GM06990 (cell line): ENCODE measurements around the gene ZNF518A.
"Not testable (repeated sequence)": the region's sequence is repeated elsewhere in the genome, so short reads cannot be mapped to it uniquely, and the experiment has no call there.

Experiments used
- DNase-seq: peaks from one replicate; pipeline ENCODE4 v3.0.0-alpha.2; 2011; ENCODE audit not compliant: insufficient read length; ENCODE audit errors: extremely low read depth
- H3K27me3 ChIP-seq: replicated peaks from 2 replicates; pipeline ENCODE4 v1.6.0; 2011; ENCODE audit warnings: low read length; ENCODE audit not compliant: control insufficient read depth, insufficient read depth
- H3K36me3 ChIP-seq: 2 replicates; pipeline ENCODE4 v1.5.1; 2011; ENCODE audit warnings: low read length; ENCODE audit not compliant: control insufficient read depth, insufficient read depth
- H3K4me3 ChIP-seq: replicated peaks from 2 replicates; pipeline ENCODE4 v1.5.1; 2011; ENCODE audit warnings: low read depth, mild to moderate bottlenecking, control low read depth, low read length
- TF ChIP-seq, protein P1 (sequence below): IDR thresholded peaks from 2 replicates; pipeline ENCODE4 v1.5.1; 2011; ENCODE audit warnings: low read length, control low read depth, mild to moderate bottlenecking, inconsistent platforms; ENCODE audit not compliant: insufficient read depth, poor library complexity, severe bottlenecking

The ZNF518A gene

GRCh38 chr10:96172666-96173065, 42.6 kb downstream of the ZNF518A start:
- DNase-seq, result no peak
- H3K4me3 ChIP-seq, result no peak overlapping the region
- H3K36me3 ChIP-seq, result no peaks in the 10 kb centered on the region
- H3K27me3 ChIP-seq, result no peaks in the 10 kb centered on the region
- TF ChIP-seq, protein P1, sequence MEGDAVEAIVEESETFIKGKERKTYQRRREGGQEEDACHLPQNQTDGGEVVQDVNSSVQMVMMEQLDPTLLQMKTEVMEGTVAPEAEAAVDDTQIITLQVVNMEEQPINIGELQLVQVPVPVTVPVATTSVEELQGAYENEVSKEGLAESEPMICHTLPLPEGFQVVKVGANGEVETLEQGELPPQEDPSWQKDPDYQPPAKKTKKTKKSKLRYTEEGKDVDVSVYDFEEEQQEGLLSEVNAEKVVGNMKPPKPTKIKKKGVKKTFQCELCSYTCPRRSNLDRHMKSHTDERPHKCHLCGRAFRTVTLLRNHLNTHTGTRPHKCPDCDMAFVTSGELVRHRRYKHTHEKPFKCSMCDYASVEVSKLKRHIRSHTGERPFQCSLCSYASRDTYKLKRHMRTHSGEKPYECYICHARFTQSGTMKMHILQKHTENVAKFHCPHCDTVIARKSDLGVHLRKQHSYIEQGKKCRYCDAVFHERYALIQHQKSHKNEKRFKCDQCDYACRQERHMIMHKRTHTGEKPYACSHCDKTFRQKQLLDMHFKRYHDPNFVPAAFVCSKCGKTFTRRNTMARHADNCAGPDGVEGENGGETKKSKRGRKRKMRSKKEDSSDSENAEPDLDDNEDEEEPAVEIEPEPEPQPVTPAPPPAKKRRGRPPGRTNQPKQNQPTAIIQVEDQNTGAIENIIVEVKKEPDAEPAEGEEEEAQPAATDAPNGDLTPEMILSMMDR, result no peak

DNA sequence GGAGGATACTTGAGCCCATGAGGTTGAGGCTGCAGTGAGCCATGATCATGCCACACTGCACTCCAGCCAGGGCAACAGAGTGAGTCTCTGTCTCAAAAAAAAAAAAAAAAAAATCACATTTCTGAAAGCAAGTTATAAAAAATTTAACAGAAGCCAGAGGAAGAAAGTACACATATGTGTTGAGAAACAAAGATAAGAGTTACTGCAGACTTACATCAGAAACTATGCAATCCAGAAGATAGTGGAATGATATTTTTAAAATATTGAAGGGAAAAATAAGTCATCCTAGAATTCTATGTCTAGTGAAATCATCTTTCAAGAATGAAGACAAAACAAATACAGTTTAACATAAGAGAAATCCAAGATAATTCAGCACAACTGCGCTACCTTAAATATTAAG, 46.9 kb downstream of the ZNF518A start:
- Histone ChIP-seq H3K36me3 (no peaks in the 10 kb centered on the region), H3K4me3 (no peak overlapping the region), H3K27me3 (no peaks in the 10 kb centered on the region)
- TF ChIP-seq, protein P1, result no peak
- no peak for DNase-seq

DNA sequence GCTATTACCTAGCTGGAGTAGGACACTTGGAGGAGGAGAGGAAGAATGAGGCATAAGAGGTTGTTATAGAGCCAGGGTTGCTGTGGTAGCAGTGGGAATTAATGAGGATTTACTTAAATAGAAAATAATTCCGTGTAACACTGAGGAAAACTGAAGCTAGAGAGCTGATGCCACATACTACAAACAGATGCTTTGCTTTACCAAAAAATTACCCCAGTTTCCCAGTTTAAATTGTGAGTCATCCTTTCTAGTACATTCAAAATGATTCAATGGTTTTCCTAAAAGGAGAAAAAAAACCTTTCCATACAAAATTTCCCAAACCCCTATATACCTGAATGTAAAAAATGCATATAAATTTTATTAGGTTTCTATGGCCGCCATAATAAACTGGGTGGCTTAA, 58.3 kb downstream of the ZNF518A start:
- TF ChIP-seq, protein P1, result no peak
- DNase-seq, result no peak

GRCh38 chr10:96188916-96189315, 58.8 kb downstream of the ZNF518A start:
- Histone ChIP-seq H3K27me3 (no peaks in the 10 kb centered on the region), H3K36me3 (peaks cover 3% of the 10 kb centered on the region), H3K4me3 (no peak overlapping the region)
- TF ChIP-seq, protein P1, result no peak
- no peak for DNase-seq

More for the DNA sequence above, 58.3 kb downstream of the ZNF518A start:
- no peak overlapping the region for H3K4me3 ChIP-seq
- no peaks in the 10 kb centered on the region for H3K27me3 ChIP-seq
- peaks cover 3% of the 10 kb centered on the region for H3K36me3 ChIP-seq

DNA sequence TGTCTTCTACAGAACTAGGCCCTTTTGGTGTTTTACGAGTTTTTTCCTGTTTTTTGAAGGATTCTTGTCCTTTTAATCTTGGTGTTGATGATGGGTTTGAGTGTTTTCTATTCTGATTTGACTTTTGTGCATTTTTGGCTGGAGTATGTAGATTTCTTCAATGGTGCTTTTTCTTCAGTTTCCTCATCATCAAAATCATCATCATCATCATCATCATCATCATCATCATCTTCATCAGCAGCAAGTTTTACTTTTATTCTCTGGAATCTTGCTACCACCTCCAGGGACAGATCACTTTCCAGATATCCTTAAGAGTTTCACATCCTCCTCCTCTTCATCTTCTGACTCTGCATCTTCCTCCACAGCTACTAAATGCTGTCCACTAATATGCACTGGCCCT, 59.4 kb downstream of the ZNF518A start:
- not testable (repeated sequence) for H3K27me3 ChIP-seq, H3K36me3 ChIP-seq, H3K4me3 ChIP-seq, DNase-seq

GRCh38 chr10:96201525-96201924, 71.4 kb downstream of the ZNF518A start:
- DNase-seq, result no peak
- Histone ChIP-seq H3K4me3 (no peak overlapping the region), H3K27me3 (no peaks in the 10 kb centered on the region), H3K36me3 (peaks cover 26% of the 10 kb centered on the region)
- TF ChIP-seq, protein P1, result no peak
